NT2/D1 (cell line): ENCODE data around the gene SEC23IP.
"Not testable (repeated sequence)": the region's sequence is repeated elsewhere in the genome, so short reads cannot be mapped to it uniquely, and the experiment has no call there.

Experiments used
- YY1 ChIP-seq: IDR thresholded peaks from 2 replicates; pipeline ENCODE4 v1.6.1; 2011; ENCODE audit not compliant: insufficient read length, insufficient read depth
- ZNF274 ChIP-seq: IDR thresholded peaks from 2 replicates; pipeline ENCODE4 v1.6.1; 2011; ENCODE audit warnings: mild to moderate bottlenecking, low read depth, low read length

DNA sequence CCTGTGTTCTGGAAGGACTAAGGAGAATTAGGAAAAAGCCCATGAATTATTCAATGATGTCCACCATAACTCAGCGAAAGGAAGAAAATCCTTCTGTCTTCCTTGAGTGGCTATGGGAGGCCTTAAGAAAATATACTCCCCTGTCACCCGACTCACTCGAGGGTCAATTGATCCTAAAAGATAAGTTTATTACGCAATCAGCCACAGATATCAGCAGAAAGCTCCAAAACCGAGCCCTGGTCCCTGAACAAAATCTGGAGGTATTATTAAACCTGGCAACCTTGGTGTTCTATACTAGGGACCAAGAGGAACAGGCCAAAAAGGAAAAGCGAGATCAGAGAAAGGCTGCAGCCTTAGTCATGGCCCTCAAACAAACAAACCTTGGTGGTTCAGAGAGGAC is 6.5 kb upstream of the SEC23IP start:
- not testable (repeated sequence) for TF ChIP-seq ZNF274, YY1
